Measurements from ENCODE around the gene RASAL2. TPM values are rescaled to one million over a fixed set of nuclear protein-coding genes. Genes with fewer than 3 reads are reported as not detected.

Gene RASAL2
- 6.2 and 12.2 TPM in 2 replicates for total RNA-seq (2014; rRNA removed; shearing (Covaris generic))

DNA sequence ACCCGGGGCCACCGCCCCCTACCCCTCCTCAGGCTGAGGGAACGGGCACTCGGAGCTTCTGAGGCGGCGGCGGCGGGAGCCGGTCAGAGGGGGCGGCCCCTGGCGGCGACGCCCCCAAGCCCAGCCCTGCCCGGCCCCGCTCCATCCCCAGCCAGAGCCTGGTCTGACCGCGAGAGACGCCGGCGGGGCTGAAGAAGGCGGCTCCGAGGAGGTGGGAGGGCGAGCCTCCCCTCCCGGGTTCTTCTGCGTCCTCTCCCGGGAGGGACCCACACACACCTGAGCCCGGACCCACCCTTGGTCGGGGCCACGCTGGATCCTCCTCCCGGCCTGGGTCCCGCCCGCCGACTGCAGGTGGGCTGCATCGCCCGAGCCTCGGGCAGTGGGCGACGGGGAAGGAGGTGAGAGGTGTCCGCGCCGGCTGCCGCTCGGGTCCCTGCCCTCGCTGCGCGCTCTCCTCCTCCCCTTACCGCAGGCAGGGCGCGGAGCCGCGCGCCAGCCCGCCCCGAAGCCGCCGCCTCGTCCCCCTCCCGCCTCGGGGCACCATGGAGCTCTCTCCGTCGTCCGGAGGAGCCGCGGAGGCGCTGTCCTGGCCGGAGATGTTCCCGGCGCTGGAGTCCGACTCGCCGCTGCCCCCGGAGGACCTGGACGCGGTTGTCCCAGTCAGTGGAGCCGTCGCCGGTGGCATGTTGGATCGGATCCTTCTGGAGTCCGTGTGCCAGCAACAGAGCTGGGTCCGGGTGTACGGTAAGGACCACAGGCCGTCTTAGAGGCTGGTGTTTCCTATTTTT, at the start of gene RASAL2:
Gene RASAL2 (plus strand): TSS at position 154 of the 788 bp plus-strand sequence. CDS start 389 bp downstream, at position 543.
- peak; percentile 71 for DNase-seq (ENCODE audit: low read depth)

- DNase-seq (ENCODE audit: low read depth) = no peak
Observed at GRCh38 chr1:178046591-178047270, 47.2 kb upstream of the RASAL2 start.

GRCh38 chr1:178047403-178048093, 46.4 kb upstream of the RASAL2 start:
- DNase-seq (ENCODE audit: low read depth) = no peak

- DNase-seq (ENCODE audit: low read depth) = no peak
Observed at GRCh38 chr1:178048426-178048825, 45.5 kb upstream of the RASAL2 start.

DNA sequence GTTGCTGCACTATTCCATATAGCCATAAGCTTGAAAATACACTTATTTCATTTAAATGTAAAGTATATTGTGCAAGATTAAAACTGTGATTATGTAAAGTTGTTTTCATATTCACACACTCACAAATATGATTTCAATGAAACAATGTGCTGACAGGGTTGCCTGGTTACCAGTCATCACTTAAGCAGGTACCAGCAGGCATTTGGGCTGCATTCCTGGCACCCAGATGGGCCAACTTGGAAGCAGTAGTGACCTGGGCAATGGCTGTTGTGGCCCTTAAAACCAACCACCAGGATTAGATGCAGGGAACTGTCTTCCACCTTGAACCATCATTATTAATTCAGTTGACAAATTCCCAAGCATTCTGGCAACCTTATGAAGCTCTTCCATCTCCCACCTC, 45.0 kb upstream of the RASAL2 start:
- no peak for DNase-seq (ENCODE audit: low read depth)

- no peak for DNase-seq (ENCODE audit: low read depth)
Observed at GRCh38 chr1:178050084-178050483, 43.8 kb upstream of the RASAL2 start.

GRCh38 chr1:178051071-178051470, 42.8 kb upstream of the RASAL2 start:
- DNase-seq (ENCODE audit: low read depth) = no peak

- peak; percentile 41 for DNase-seq (ENCODE audit: low read depth)
Observed at GRCh38 chr1:178052650-178053461, 41.0 kb upstream of the RASAL2 start.

DNA sequence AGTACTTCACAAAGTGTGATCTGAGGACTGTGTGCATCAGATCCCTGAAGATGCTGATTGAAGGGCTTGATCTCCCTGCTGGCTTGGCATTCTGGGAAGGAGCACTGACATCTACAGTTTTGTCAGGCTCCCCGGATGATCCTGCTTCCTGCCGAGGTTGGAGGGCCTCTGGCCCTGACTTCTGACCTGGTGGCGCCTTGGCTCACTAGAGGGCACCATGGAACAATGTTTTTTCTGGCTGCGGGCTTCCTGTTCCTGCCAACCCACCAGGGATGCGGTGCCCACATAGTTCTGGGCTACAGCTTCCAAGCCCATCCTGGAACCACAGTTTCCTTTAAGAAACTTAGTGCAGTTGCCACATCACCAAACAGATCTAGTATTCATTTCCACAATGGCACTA, 38.8 kb upstream of the RASAL2 start:
- DNase-seq (ENCODE audit: low read depth) = peak; percentile 77

DNA sequence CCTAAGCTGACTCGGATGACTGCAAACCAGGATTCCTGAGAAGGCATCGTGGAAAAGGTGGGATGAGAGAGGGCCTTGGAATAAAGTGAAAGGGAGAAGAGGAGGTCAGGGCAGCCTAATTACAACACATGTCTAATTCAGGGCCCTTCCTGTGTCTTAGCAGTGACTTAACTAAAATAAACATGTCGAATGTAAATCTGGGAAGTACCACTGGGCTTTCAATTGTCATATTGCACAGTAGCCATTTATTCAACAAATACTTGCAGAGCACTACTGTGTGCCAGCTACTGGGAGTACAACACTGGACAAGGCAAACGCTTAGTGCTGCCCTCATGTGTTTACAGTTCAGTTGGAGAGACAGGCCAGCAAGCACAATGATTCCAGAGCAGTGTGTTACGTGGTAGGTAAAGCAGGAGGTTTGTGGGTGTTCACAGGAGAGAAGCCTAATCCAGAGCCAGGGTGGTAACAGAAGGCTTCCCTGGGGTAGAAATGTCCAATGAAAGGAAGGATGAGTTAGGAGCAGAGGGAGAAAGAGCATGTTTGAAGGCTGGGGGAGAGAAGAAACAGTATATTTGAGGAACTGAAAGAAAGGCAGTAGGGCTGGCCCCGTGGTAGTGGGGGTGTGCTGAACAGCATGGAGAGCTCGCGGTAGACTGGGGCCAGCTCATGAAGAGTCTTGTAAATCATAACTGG, 38.0 kb upstream of the RASAL2 start:
- DNase-seq (ENCODE audit: low read depth) = peak; percentile 59

DNA sequence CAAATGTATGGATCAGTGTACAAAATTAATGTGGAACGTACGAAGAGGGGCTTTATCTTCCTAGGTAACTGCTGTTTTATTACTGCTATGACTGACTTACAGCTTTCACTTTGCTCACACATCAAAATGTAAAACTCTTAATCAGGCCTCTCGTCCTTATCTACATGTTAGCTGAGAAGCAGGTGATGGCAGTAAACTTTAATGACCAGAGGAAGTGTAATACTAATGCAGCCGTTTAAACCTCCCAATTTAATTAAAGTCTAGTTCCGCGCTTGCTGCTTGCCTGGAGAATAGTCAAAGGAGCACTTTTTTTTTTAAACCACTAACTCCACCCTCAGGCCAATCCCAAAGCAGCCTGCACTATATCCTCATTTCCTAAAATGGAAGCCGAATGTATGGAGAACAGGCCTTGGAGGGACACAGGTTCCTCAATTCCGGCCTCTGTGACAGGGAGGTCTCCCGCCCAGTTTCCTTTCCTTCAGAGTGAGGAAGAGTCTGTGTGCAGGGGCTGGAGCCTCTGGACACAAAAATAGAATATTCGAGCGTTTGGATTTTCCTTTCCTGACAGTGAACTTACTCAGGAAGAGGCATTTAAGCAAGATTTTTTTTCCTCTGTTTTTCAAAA, 36.7 kb upstream of the RASAL2 start:
- peak; percentile 23 for DNase-seq (ENCODE audit: low read depth)

DNA sequence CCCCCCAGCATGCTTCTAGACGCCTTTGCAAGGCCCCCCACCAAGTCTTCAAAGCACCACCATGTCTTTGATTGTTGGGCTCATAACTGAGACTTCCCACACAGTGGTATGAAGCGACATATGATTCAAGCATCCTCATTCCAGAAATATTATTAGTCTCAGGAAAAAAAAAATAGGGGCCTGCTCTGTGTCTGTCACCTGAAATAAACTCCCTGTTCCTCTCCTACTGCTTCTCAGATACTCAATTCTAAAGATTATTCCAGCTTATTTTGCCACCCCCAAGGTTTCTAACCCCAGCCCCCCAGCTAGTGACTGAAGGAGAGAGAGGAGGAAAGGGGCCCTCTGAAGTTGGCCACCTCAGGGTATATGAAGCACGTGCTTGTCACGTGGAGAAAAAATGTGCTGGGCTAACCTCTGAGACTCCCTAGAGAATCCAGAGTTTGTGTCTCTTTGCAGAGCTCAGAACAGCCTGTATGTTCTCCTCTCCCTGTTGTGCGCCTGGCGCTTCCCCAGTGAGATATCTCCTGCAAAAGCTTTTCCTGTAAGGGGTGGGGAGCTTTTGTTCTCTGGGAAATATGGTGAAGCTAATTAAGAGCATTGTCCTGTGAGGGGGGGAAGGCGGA, 35.9 kb upstream of the RASAL2 start:
- DNase-seq (ENCODE audit: low read depth) = peak; percentile 14

- peak; percentile 66 for DNase-seq (ENCODE audit: low read depth)
Observed at GRCh38 chr1:178060789-178061556, 32.9 kb upstream of the RASAL2 start.

DNA sequence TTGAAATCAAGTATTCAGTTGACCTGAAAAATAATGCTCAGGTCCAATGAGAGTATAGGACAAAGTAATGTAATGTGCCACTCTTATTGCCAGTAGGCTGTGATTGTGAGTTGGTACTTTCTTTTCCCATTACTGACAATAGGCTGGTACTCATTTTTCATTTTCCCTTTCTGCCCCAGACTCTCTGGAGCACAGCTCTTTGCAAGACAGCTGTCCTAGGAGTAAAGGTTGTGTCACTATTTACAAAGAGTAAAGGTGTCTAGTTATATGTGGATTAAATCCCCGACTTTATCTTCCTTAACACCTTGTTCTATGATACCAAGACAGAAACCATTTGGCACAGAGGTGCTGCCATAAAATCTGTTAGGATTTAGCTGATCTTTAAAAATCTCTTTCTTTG, 32.3 kb upstream of the RASAL2 start:
- DNase-seq (ENCODE audit: low read depth) = no peak

- DNase-seq (ENCODE audit: low read depth) = no peak
Observed at GRCh38 chr1:178064191-178064821, 29.6 kb upstream of the RASAL2 start.

DNA sequence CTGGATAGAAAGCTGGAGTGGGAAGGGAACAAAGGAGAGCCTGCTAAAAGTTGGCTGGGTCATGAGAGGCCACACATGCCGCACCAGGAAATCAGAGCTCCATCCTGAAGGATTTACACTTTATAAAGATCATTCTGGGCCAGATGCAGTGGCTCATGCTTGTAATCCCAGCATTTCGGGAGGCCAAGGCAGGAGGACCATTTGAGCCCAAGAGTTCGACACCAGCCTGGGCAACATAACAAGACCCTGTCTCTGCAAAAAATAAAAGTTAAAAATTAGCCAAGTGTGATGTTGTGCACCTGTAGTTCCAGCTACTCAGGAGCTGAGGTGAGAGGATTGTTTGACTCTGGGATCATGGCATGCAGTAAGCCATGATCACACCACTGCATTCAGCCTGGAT, 28.7 kb upstream of the RASAL2 start:
- no peak for DNase-seq (ENCODE audit: low read depth)

DNA sequence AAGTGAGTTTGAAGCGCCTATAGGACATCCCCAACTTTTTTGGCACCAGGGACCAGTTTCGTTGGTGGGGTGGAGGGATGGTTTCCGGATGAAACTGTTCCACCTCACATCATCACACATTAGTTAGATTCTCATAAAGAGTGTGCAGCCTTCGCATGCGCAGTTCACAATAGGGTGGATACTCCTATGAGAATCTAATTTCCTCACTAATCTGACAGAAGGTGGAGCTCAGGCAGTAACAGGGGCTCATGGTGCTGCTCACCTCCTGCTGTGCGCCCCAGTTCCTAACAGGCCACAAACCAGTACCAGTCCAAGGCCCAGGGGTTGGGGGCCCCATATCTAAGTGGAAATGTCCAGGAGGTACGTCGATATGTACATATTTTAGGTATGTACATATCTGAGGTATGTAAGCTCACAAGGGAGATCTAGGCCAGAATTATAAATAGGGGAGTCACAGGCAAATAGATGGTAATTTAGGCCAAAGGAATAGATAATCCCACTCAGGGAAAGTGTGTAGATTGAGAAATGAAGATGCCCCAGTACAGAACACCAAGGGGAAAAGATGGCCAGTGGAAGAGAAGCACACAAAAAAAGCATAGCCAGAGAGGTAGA, 27.5 kb upstream of the RASAL2 start:
- DNase-seq (ENCODE audit: low read depth) = no peak

- peak; percentile 10 for DNase-seq (ENCODE audit: low read depth)
Observed at GRCh38 chr1:178066908-178067614, 26.8 kb upstream of the RASAL2 start.

Data from Daoy (cell line).